HL-60 (cell line): ENCODE measurements around the gene NRF1.

Experiments
- DNase-seq, 2 experiments: peaks; one replicate each; pipeline ENCODE4 v3.0.0-alpha.2; 2010 to 2020; ENCODE audit warnings: low read depth in 1 of 2, low spot score in 1 of 2
- H3K27ac ChIP-seq: fragments of 250-450 bp; sonication (Bioruptor Pico); replicated peaks from 2 replicates; pipeline ENCODE4 v1.5.1; 2020; ENCODE audit warnings: mild to moderate bottlenecking, moderate library complexity
- H3K27me3 ChIP-seq: fragments of 250-450 bp; sonication (Bioruptor Pico); 2 replicates; pipeline ENCODE4 v1.5.1; 2021; ENCODE audit warnings: mild to moderate bottlenecking, moderate library complexity; ENCODE audit not compliant: insufficient read depth, poor library complexity, severe bottlenecking
- H3K4me3 ChIP-seq: replicated peaks from 2 replicates; pipeline ENCODE4 v1.5.1; 2011; ENCODE audit warnings: mild to moderate bottlenecking, control low read depth, low read length; ENCODE audit not compliant: insufficient read depth
- CTCF ChIP-seq: IDR thresholded peaks from one replicate; pipeline ENCODE4 v1.5.1; 2011; ENCODE audit warnings: low read length, control low read depth, inconsistent platforms; ENCODE audit not compliant: insufficient read depth
- GABPA ChIP-seq: IDR thresholded peaks from 2 replicates; pipeline ENCODE4 v1.6.1; 2012; ENCODE audit warnings: low read depth
- POLR2AphosphoS5 ChIP-seq: IDR thresholded peaks from 2 replicates; pipeline ENCODE4 v1.6.1; 2012; ENCODE audit warnings: low read depth
- REST ChIP-seq: IDR thresholded peaks from 2 replicates; pipeline ENCODE4 v1.6.1; 2012; ENCODE audit warnings: low read depth; ENCODE audit not compliant: insufficient replicate concordance
- SPI1 ChIP-seq: IDR thresholded peaks from 2 replicates; pipeline ENCODE4 v1.6.1; 2012; ENCODE audit warnings: low read depth, mild to moderate bottlenecking, borderline replicate concordance

Gene NRF1

GRCh38 chr7:129644634-129645230, 33.2 kb downstream of the NRF1 start:
- H3K4me3 ChIP-seq: no peak overlapping the region
- DNase-seq: peak in 1 of 2 experiments; percentile 25
- H3K27me3 ChIP-seq: no peaks in the 10 kb centered on the region
- no peak overlapping the region for H3K27ac ChIP-seq
- no peak for TF ChIP-seq POLR2AphosphoS5
- no peak for TF ChIP-seq SPI1
- TF ChIP-seq REST: no peak
- no peak for TF ChIP-seq GABPA
- no peak for TF ChIP-seq CTCF

- Histone ChIP-seq H3K4me3 (no peak overlapping the region), H3K27me3 (no peaks in the 10 kb centered on the region), H3K27ac (no peak overlapping the region)
- no peak for DNase-seq
- no peak for TF ChIP-seq CTCF
- TF ChIP-seq SPI1: no peak
- TF ChIP-seq POLR2AphosphoS5: no peak
- no peak for TF ChIP-seq REST
- TF ChIP-seq GABPA: no peak
Measured at GRCh38 chr7:129646369-129647021, 35.0 kb downstream of the NRF1 start.

- H3K27ac ChIP-seq: no peak overlapping the region
- DNase-seq: no peak
- no peak overlapping the region for H3K4me3 ChIP-seq
- no peaks in the 10 kb centered on the region for H3K27me3 ChIP-seq
- TF ChIP-seq SPI1 (no peak), GABPA (no peak), POLR2AphosphoS5 (no peak), CTCF (no peak), REST (no peak)
Measured at GRCh38 chr7:129649128-129649690, 37.7 kb downstream of the NRF1 start.
